ENCODE data around the gene PSMD10.
A peak's percentile ranks its signal among the peaks of the same experiment; 100 is the strongest.

The PSMD10 gene

GRCh38 chrX:108121291-108121690 lies 29.9 kb upstream of the PSMD10 start:
- Mint-ChIP-seq H3K4me3 (no peak overlapping the region), H3K27ac (peak overlapping the region; percentile 69), H3K4me1 (peaks cover 35% of the 10 kb centered on the region), H3K36me3 (ENCODE audit: low read depth) (no peaks in the 10 kb centered on the region), H3K9me3 (no peaks in the 10 kb centered on the region), H3K27me3 (ENCODE audit: low read depth, poor library complexity) (no peaks in the 10 kb centered on the region)
- no peak for TF ChIP-seq CTCF (IDR thresholded peaks at IDR 0.05)
- no peak for DNase-seq

GRCh38 chrX:108117988-108118387 lies 26.6 kb upstream of the PSMD10 start:
- Mint-ChIP-seq H3K4me1 (peaks cover 30% of the 10 kb centered on the region), H3K27ac (no peak overlapping the region), H3K9me3 (no peaks in the 10 kb centered on the region), H3K4me3 (no peak overlapping the region), H3K36me3 (ENCODE audit: low read depth) (no peaks in the 10 kb centered on the region), H3K27me3 (ENCODE audit: low read depth, poor library complexity) (no peaks in the 10 kb centered on the region)
- DNase-seq, result no peak
- no peak for TF ChIP-seq CTCF (IDR thresholded peaks at IDR 0.05)

GRCh38 chrX:108114541-108114940 lies 23.2 kb upstream of the PSMD10 start:
- no peak for TF ChIP-seq CTCF (IDR thresholded peaks at IDR 0.05)
- Mint-ChIP-seq H3K4me1 (no peaks in the 10 kb centered on the region), H3K9me3 (no peaks in the 10 kb centered on the region), H3K36me3 (ENCODE audit: low read depth) (no peaks in the 10 kb centered on the region), H3K27me3 (ENCODE audit: low read depth, poor library complexity) (no peaks in the 10 kb centered on the region), H3K27ac (no peak overlapping the region), H3K4me3 (no peak overlapping the region)
- DNase-seq, result no peak

GRCh38 chrX:108105473-108105872 lies 14.1 kb upstream of the PSMD10 start:
- Mint-ChIP-seq H3K4me1 (no peaks in the 10 kb centered on the region), H3K27me3 (ENCODE audit: low read depth, poor library complexity) (peaks cover 4% of the 10 kb centered on the region), H3K36me3 (ENCODE audit: low read depth) (no peaks in the 10 kb centered on the region), H3K27ac (peak overlapping the region; percentile 5), H3K9me3 (peaks cover 4% of the 10 kb centered on the region), H3K4me3 (no peak overlapping the region)
- no peak for DNase-seq
- TF ChIP-seq CTCF (IDR thresholded peaks at IDR 0.05), result no peak

GRCh38 chrX:108097380-108097779 lies 6.0 kb upstream of the PSMD10 start:
- Mint-ChIP-seq H3K4me1 (no peaks in the 10 kb centered on the region), H3K27me3 (ENCODE audit: low read depth, poor library complexity) (peaks cover 22% of the 10 kb centered on the region), H3K36me3 (ENCODE audit: low read depth) (no peaks in the 10 kb centered on the region), H3K27ac (no peak overlapping the region), H3K4me3 (no peak overlapping the region), H3K9me3 (no peaks in the 10 kb centered on the region)
- DNase-seq, result no peak
- no peak for TF ChIP-seq CTCF (IDR thresholded peaks at IDR 0.05)

GRCh38 chrX:108091878-108092291 lies 543 bp upstream of the PSMD10 start:
- no peak overlapping the region for H3K4me3 Mint-ChIP-seq
- no peaks in the 10 kb centered on the region for H3K9me3 Mint-ChIP-seq
- H3K27me3 Mint-ChIP-seq (ENCODE audit: low read depth, poor library complexity), result peaks cover 16% of the 10 kb centered on the region
- H3K4me1 Mint-ChIP-seq, result peaks cover 17% of the 10 kb centered on the region
- no peak overlapping the region for H3K27ac Mint-ChIP-seq
- TF ChIP-seq CTCF (IDR thresholded peaks at IDR 0.05), result no peak
- DNase-seq, result no peak
- H3K36me3 Mint-ChIP-seq (ENCODE audit: low read depth), result peaks cover 16% of the 10 kb centered on the region
